Motor neuron (in vitro differentiated cells): ENCODE results near the gene DPM1. TPM values are rescaled to one million over a fixed set of nuclear protein-coding genes. Genes with fewer than 3 reads are reported as not detected.

Experiments used
- ATAC-seq, 8 experiments: fragments of 200-7000 bp; cut with Tn5 transposase; replicated peaks in 6 of 8; 2 replicates each; pipeline ENCODE4 v1.8.0; 2021; ENCODE audit warnings: mild to moderate bottlenecking in 8 of 8, moderate library complexity in 8 of 8
- H3K27ac ChIP-seq, 2 donors: fragments of 250-450 bp; sonication (Bioruptor Pico); 2 replicates each; pipeline ENCODE4 v1.9.0; 2021; ENCODE audit warnings: antibody characterized with exemption in 2 of 2, mild to moderate bottlenecking in 2 of 2, moderate library complexity in 1 of 2
- H3K4me1 ChIP-seq, 2 donors: fragments of 250-450 bp; sonication (Bioruptor Pico); replicated peaks in 1 of 2; 2 replicates each; pipeline ENCODE4 v1.6.1; 2021; ENCODE audit warnings: antibody characterized with exemption in 2 of 2, mild to moderate bottlenecking in 2 of 2, moderate library complexity in 1 of 2
- H3K4me3 ChIP-seq, 5 donors: fragments of 250-450 bp; sonication (Bioruptor Pico); 2 replicates each; pipeline ENCODE4 v1.9.0; 2021; ENCODE audit warnings: antibody characterized with exemption in 5 of 5, mild to moderate bottlenecking in 5 of 5, moderate library complexity in 4 of 5
- WGBS, 10 experiments: fragments of 450-650 bp; shearing (Covaris generic); methylation state at CpG; one replicate each; pipeline ENCODE4 v1.0.0; 2022; 5-methylcytosine and 5-hydroxymethylcytosine counted together
- in situ Hi-C, 9 experiments: fragments of 400-800 bp; cut with MboI; loops; one replicate each; pipeline ENCODE4 v1.15.0; 2021; ENCODE audit warnings: low sequenced_read_pairs in 9 of 9, low pct_unique_long_range_greater_than_20kb in 2 of 9; ENCODE audit not compliant: unreplicated experiment in 9 of 9
- total RNA-seq, 8 experiments: library from RNA; unstranded; fragments of 300-600 nt; gene quantifications; 2 replicates each; pipeline versions ENCODE4 v1.2.3 to v1.2.4, GENCODE V29; 2022

Gene DPM1
- total RNA-seq, 8 experiments from 2014 or later: 44.3 to 99.6 (median 66.4) TPM

DNA sequence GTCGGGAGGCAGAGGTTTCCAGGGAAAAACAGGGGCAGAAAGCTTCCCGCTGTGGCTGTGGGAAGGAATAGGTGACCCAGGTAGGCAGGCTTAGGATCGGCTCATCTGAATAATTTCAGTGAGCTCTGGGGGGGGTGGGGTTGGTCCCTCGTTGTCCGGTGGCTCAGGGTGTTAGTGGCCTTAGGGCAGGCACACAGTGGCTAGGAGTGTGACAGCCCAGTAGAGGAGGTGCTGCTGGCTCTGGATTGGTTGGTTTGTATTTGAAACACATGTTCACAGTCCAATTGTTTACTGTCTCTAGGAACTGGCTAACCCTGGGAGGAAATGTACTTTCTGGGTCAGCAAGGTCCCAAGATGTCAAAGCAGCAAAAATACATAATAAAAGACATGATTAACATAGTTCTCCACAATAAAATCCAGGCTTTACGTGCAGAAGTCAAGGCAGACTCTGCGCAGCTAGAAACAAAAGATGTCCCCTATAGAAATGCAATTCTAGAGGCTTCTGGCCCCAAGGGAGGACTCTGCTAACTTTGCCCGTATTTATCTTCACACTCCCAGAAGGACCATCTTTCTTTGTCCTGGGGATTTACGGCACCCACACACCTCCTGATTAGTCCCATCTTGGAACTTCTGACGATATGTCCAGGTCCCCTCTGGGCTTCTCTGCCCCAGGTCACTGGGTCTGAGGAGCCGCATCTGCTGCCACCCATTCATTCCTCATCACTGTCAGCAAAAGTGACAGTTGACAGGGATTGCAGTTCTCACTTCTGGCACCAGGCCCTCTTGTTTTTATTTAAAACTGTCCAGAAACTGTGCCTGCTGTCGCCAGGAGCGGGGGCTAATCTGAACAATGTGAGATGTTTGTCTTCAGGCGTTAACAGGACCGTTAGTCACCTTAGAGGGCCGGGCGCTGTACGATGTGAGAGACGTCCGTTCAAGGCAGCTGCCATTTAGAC is 19.0 kb upstream of the DPM1 start:
- Histone ChIP-seq H3K4me3 (no peak overlapping the region), H3K4me1 (peaks cover 21 to 28% of the 10 kb centered on the region in 2 donors), H3K27ac (peak overlapping the region in 1 of 2 donors; percentile 63)
- in situ Hi-C loops: loop anchor here in 8 of 9 experiments (25.0 kb wide), 4 partner anchors 335 to 1110 kb away; no protein-coding TSS in a partner anchor
- WGBS, 10 experiments: 23 to 74% (median 51%) methylated on average over 1 to 17 of the region's 20 CpGs; no CpG with 5 or more reads in 1 of the 10 experiments
- ATAC-seq: peak in 4 of 8 experiments; percentile 3 to 21 (median 10)

- no peak overlapping the region for H3K4me3 ChIP-seq
- 72 to 100% (median 100%) methylated on average over 1 to 5 of the region's 10 CpGs; no CpG with 5 or more reads in 4 of the 10 experiments for WGBS, 10 experiments
- in situ Hi-C loops: loop anchor here in 8 of 9 experiments (25.0 kb wide), 4 partner anchors 336 to 1111 kb away; no protein-coding TSS in a partner anchor
- peaks cover 21 to 22% of the 10 kb centered on the region in 2 donors for H3K4me1 ChIP-seq
- H3K27ac ChIP-seq: no peak overlapping the region
- ATAC-seq: no peak
These were observed 17.5 kb upstream of the DPM1 start for GRCh38 chr20:50975701-50976330.

- no peak overlapping the region for H3K4me3 ChIP-seq
- H3K4me1 ChIP-seq: peaks cover 14 to 20% of the 10 kb centered on the region in 2 donors
- in situ Hi-C loops: no loop called here
- 17 to 93% (median 80%) methylated on average over 1 to 8 of the region's 8 CpGs; no CpG with 5 or more reads in 3 of the 10 experiments for WGBS, 10 experiments
- no peak overlapping the region for H3K27ac ChIP-seq
- ATAC-seq: no peak
These were observed 11.6 kb upstream of the DPM1 start for GRCh38 chr20:50969912-50970311.

- peaks cover 14 to 20% of the 10 kb centered on the region in 2 donors for H3K4me1 ChIP-seq
- H3K4me3 ChIP-seq: no peak overlapping the region
- peak in 2 of 8 experiments; percentile 52 to 53 for ATAC-seq
- H3K27ac ChIP-seq: no peak overlapping the region
- WGBS, 10 experiments: 56 to 100% (median 73%) methylated on average over 1 to 3 of the region's 5 CpGs; no CpG with 5 or more reads in 4 of the 10 experiments
- in situ Hi-C loops: no loop called here
These were observed 11.1 kb upstream of the DPM1 start for GRCh38 chr20:50969435-50969834.

DNA sequence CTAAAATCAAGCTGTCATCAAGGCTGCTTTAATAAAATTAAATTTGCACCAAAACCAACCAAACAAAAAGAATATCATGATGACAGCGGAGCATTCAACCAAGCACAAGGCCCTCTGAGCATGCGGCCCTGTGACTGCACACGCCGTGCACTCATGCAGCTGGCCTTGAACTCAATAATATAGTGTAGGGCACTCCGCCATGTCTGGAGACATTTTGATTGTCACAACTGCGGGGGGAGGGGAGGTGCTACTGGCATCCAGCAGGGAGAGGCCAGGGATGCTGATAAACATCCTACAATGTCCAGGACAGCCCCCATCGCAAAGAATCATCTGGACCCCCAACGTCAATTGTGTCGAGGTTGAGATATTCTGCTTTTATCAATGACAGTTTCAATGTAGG is 10.0 kb upstream of the DPM1 start:
- Histone ChIP-seq H3K27ac (peak overlapping the region in 1 of 2 donors; percentile 60), H3K4me1 (peaks cover 14 to 20% of the 10 kb centered on the region in 2 donors), H3K4me3 (no peak overlapping the region)
- in situ Hi-C loops: no loop called here
- peak in 3 of 8 experiments; percentile 18 to 50 (median 43) for ATAC-seq
- 20 to 81% (median 57%) methylated on average over 2 to 9 of the region's 9 CpGs for WGBS, 10 experiments

DNA sequence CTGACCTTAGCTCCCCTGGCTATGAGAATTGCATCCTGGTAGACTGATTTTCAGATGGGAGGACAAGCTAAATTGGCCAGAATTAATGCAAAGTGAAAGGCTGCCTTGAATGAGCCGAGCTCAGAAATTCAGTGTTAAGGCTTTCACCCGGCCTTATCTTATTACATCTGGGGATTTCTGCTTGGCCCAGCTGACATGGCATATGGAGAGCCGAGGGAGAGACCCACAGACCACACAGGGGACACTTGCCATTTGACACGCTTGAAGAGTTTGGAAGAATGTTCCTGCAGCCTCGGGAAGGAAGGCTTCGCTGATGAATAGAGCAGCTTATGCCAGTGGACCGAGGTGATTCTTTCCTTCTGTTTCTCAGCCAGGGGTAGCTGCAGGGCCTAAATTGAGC is 9.3 kb upstream of the DPM1 start:
- Histone ChIP-seq H3K4me1 (peaks cover 14 to 20% of the 10 kb centered on the region in 2 donors), H3K4me3 (no peak overlapping the region), H3K27ac (peak overlapping the region in 1 of 2 donors; percentile 60)
- WGBS, 10 experiments: 0 to 50% (median 9%) methylated on average over 1 to 7 of the region's 7 CpGs; no CpG with 5 or more reads in 3 of the 10 experiments
- ATAC-seq: peak in 5 of 8 experiments; percentile 36 to 91 (median 63)
- in situ Hi-C loops: no loop called here

DNA sequence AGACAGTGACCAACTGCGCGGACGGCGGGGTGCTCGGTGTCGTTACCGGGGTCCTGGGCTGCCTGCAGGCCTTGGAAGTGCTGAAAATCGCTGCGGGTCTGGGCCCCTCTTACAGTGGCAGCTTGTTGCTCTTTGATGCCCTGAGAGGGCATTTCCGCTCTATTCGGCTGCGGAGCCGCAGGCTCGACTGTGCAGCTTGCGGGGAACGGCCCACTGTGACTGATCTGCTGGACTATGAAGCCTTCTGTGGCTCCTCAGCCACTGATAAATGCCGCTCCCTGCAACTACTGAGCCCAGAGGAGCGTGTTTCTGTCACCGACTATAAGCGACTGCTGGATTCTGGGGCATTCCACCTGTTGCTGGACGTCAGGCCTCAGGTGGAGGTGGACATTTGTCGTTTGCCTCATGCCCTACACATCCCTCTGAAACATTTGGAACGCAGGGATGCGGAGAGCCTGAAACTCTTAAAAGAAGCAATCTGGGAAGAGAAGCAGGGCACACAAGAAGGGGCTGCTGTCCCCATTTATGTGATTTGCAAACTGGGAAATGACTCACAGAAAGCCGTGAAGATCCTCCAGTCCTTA is 1.3 kb upstream of the DPM1 start:
- in situ Hi-C loops: no loop called here
- Histone ChIP-seq H3K4me1 (peaks cover 19 to 38% of the 10 kb centered on the region in 2 donors), H3K27ac (peak overlapping the region; percentile 87 to 98), H3K4me3 (peak overlapping the region; percentile 65 to 98 (median 93))
- 36 to 100% (median 80%) methylated on average over 1 to 11 of the region's 25 CpGs; no CpG with 5 or more reads in 3 of the 10 experiments for whole genome bisulfite sequencing, 10 experiments
- ATAC-seq: no peak

GRCh38 chr20:50958615-50959542 is 547 bp upstream of the DPM1 start, which contains the start of gene MOCS3:
TSS of gene MOCS3 (plus strand) at chr20:50958818. CDS start at chr20:50958843, 25 bp downstream.
- Histone ChIP-seq H3K27ac (peak within 1 kb of the TSS; percentile 87 to 98), H3K4me3 (peak within 1 kb of the TSS; percentile 65 to 98 (median 93)), H3K4me1 (peaks cover 19 to 38% of the 10 kb centered on the region in 2 donors)
- in situ Hi-C loops: no loop called here
- peak; percentile 71 to 89 (median 84) for ATAC-seq
- WGBS, 10 experiments: 0 to 6% (median 0%) methylated on average over 3 to 37 of the region's 67 CpGs

- WGBS, 10 experiments: 0 to 62% (median 19%) methylated on average over 2 to 7 of the region's 7 CpGs
- in situ Hi-C loops: no loop called here
- H3K27ac ChIP-seq: no peak overlapping the region
- peak overlapping the region; percentile 65 to 98 (median 93) for H3K4me3 ChIP-seq
- H3K4me1 ChIP-seq: peaks cover 19 to 38% of the 10 kb centered on the region in 2 donors
- no peak for ATAC-seq
These were observed 1.1 kb downstream of the DPM1 start for GRCh38 chr20:50957276-50957675.

DNA sequence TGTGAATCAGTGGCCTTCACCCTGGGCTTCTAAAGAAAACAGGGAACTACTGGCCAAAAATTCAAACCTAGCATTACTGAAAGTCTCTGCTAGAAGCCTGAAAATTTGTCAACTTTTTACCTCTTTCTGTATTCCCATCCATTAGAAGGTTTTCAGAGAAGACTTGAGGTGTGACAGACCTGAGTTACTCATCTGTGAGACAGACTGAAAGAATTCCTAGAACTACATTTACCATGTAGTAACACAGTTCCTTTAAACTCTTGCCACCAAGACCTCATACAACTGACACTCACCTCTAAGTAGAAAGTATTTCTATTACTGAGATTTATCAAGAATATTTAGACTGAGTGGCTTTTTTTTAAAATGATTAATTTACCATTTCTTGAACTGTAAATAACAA is 4.5 kb downstream of the DPM1 start:
- no peak for ATAC-seq
- no peak overlapping the region for H3K4me3 ChIP-seq
- H3K27ac ChIP-seq: no peak overlapping the region
- in situ Hi-C loops: no loop called here
- peaks cover 4 to 18% of the 10 kb centered on the region in 2 donors for H3K4me1 ChIP-seq

- Histone ChIP-seq H3K4me3 (no peak overlapping the region), H3K27ac (no peak overlapping the region), H3K4me1 (peaks cover 4 to 18% of the 10 kb centered on the region in 2 donors)
- in situ Hi-C loops: no loop called here
- WGBS, 10 experiments: 82 to 100% (median 100%) methylated on average over 1 to 2 of the region's 2 CpGs; no CpG with 5 or more reads in 1 of the 10 experiments
- ATAC-seq: no peak
These were observed 5.1 kb downstream of the DPM1 start for GRCh38 chr20:50953196-50953595.
